Ovary (tissue), 3 donors: Measurements from ENCODE around the gene ODAD2.

Experiments
- POLR2A ChIP-seq: fragments of 450-650 bp; IDR thresholded peaks from one replicate; pipeline ENCODE4 v1.6.1; 2017; ENCODE audit warnings: antibody characterized with exemption, mild to moderate bottlenecking, moderate library complexity
- TF ChIP-seq, protein P1 (sequence below), 3 donors: fragments of 450-650 bp in 2 of 3; fragments of 200-600 bp in 1 of 3; IDR thresholded peaks; one replicate each; pipeline versions ENCODE4 v1.5.1 to v1.8.0; 2016 to 2022; ENCODE audit warnings: antibody characterized with exemption in 3 of 3, mild to moderate bottlenecking in 1 of 3
- donor health status: DM: no; HTN: no; CAD: no.

DNA sequence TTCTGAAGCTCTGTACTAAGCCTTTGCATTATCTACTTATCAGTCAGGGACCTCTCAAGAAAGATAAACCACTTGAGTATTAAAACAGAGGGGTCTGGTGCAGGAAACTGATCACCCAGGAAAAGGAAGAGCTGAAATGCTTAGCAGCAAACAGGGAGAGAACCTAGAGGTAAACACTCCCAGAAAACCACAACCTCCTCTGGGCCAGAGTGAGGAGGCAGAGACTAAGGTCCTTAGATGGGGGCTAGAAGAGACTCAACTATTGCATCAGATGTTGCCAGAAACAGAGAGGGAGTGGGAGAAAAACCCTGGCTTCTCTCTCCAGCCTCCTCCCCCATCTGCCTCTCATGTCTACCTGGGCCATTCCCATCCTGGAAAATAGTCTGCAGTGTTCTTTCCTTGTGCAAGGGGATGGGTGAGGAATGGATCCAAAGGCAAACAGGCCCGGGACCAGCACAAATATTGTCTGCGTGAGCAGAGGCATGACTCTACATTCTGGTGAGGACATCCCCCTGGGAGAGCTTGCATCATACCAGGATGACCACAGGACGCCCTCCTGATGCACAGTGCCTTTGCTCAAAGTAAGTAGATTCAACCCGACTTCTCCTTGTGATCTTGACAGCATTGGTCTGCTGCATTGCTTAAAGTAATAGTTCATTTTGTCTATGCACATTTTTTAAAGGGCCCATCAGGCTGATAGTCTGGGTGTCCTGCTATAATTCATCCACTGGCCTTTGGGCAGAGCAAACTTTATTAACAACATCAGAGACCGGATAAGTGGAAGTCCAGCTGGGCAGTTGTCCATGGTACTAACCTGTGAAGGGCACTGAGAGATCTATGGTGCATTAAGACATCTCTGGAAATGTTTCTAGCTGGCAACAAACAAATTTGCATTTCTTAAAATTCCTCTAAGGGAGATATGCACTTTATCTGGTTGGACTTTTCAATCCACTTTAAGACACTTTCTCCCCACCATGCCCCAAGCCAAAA is 22.4 kb upstream of the ODAD2 start:
- TF ChIP-seq, protein P1, sequence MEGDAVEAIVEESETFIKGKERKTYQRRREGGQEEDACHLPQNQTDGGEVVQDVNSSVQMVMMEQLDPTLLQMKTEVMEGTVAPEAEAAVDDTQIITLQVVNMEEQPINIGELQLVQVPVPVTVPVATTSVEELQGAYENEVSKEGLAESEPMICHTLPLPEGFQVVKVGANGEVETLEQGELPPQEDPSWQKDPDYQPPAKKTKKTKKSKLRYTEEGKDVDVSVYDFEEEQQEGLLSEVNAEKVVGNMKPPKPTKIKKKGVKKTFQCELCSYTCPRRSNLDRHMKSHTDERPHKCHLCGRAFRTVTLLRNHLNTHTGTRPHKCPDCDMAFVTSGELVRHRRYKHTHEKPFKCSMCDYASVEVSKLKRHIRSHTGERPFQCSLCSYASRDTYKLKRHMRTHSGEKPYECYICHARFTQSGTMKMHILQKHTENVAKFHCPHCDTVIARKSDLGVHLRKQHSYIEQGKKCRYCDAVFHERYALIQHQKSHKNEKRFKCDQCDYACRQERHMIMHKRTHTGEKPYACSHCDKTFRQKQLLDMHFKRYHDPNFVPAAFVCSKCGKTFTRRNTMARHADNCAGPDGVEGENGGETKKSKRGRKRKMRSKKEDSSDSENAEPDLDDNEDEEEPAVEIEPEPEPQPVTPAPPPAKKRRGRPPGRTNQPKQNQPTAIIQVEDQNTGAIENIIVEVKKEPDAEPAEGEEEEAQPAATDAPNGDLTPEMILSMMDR (IDR thresholded peaks at IDR 0.05): no peak
- no peak for TF ChIP-seq POLR2A
